ENCODE measurements around the gene RABGAP1L.
"Not testable (repeated sequence)": the region's sequence is repeated elsewhere in the genome, so short reads cannot be mapped to it uniquely, and the experiment has no call there.

RABGAP1L gene

GRCh38 chr1:174577681-174578080, 418.4 kb downstream of the RABGAP1L start:
- no peaks in the 10 kb centered on the region for H3K4me1 Mint-ChIP-seq
- no peak for TF ChIP-seq CTCF (IDR thresholded peaks at IDR 0.05)
- peaks cover 5% of the 10 kb centered on the region for H3K27me3 Mint-ChIP-seq (ENCODE audit: low read depth, poor library complexity)
- no peak overlapping the region for H3K4me3 Mint-ChIP-seq
- DNase-seq: no peak
- H3K36me3 Mint-ChIP-seq (ENCODE audit: low read depth): no peaks in the 10 kb centered on the region
- H3K27ac Mint-ChIP-seq: no peak overlapping the region
- H3K9me3 Mint-ChIP-seq: peaks cover 38% of the 10 kb centered on the region

- Mint-ChIP-seq H3K36me3 (ENCODE audit: low read depth) (no peaks in the 10 kb centered on the region), H3K4me3 (no peak overlapping the region), H3K9me3 (peaks cover 21% of the 10 kb centered on the region), H3K4me1 (no peaks in the 10 kb centered on the region), H3K27ac (no peak overlapping the region), H3K27me3 (ENCODE audit: low read depth, poor library complexity) (peaks cover 5% of the 10 kb centered on the region)
- TF ChIP-seq CTCF (IDR thresholded peaks at IDR 0.05): no peak
- no peak for DNase-seq
These were observed 421.5 kb downstream of the RABGAP1L start for GRCh38 chr1:174580801-174581200.

- H3K36me3 Mint-ChIP-seq (ENCODE audit: low read depth): peaks cover under 1% of the 10 kb centered on the region
- no peak overlapping the region for H3K27ac Mint-ChIP-seq
- H3K4me1 Mint-ChIP-seq: no peaks in the 10 kb centered on the region
- no peak for TF ChIP-seq CTCF (IDR thresholded peaks at IDR 0.05)
- no peak overlapping the region for H3K4me3 Mint-ChIP-seq
- H3K27me3 Mint-ChIP-seq (ENCODE audit: low read depth, poor library complexity): peaks cover 3% of the 10 kb centered on the region
- no peak for DNase-seq
- H3K9me3 Mint-ChIP-seq: peaks cover 11% of the 10 kb centered on the region
These were observed 424.0 kb downstream of the RABGAP1L start for GRCh38 chr1:174583316-174583715.

GRCh38 chr1:174584071-174584470, 424.8 kb downstream of the RABGAP1L start:
- Mint-ChIP-seq H3K27me3 (ENCODE audit: low read depth, poor library complexity) (peaks cover 3% of the 10 kb centered on the region), H3K4me1 (no peaks in the 10 kb centered on the region), H3K27ac (no peak overlapping the region), H3K4me3 (no peak overlapping the region), H3K36me3 (ENCODE audit: low read depth) (peaks cover 6% of the 10 kb centered on the region), H3K9me3 (peaks cover 19% of the 10 kb centered on the region)
- no peak for TF ChIP-seq CTCF (IDR thresholded peaks at IDR 0.05)
- no peak for DNase-seq

GRCh38 chr1:174588618-174589017, 429.3 kb downstream of the RABGAP1L start:
- not testable (repeated sequence) for H3K27me3 Mint-ChIP-seq (ENCODE audit: low read depth, poor library complexity); H3K4me1 Mint-ChIP-seq; DNase-seq; H3K36me3 Mint-ChIP-seq (ENCODE audit: low read depth); H3K4me3 Mint-ChIP-seq; H3K27ac Mint-ChIP-seq
- peaks cover 18% of the 10 kb centered on the region for H3K9me3 Mint-ChIP-seq

- no peak for DNase-seq
- Mint-ChIP-seq H3K27ac (no peak overlapping the region), H3K4me3 (no peak overlapping the region), H3K4me1 (no peaks in the 10 kb centered on the region), H3K9me3 (no peaks in the 10 kb centered on the region), H3K27me3 (ENCODE audit: low read depth, poor library complexity) (no peaks in the 10 kb centered on the region), H3K36me3 (ENCODE audit: low read depth) (no peaks in the 10 kb centered on the region)
- no peak for TF ChIP-seq CTCF (IDR thresholded peaks at IDR 0.05)
These were observed 445.9 kb downstream of the RABGAP1L start for GRCh38 chr1:174605198-174605597.
